Astrocyte (in vitro differentiated cells and primary cell): ENCODE data around the gene ARFGAP2. TPM values are rescaled to one million over a fixed set of nuclear protein-coding genes. Genes with fewer than 3 reads are reported as not detected.

Experiments
- DNase-seq: peaks from one replicate; pipeline ENCODE4 v3.0.0-alpha.2; 2010; ENCODE audit warnings: low read depth
- FAIRE-seq: peaks from 2 replicates; lab custom pipeline; 2011; peaks lifted over from hg19 to GRCh38; lab: Jason Lieb, UNC
- H2AFZ ChIP-seq: 2 replicates; pipeline ENCODE4 v1.6.0; 2012; ENCODE audit warnings: low read depth, low read length, inconsistent platforms
- H3K27ac ChIP-seq: 2 replicates; pipeline ENCODE4 v1.5.1; 2011; ENCODE audit warnings: low read depth, low read length, inconsistent platforms
- H3K27me3 ChIP-seq: 2 replicates; pipeline ENCODE4 v1.6.0; 2011; ENCODE audit warnings: low read length, inconsistent platforms; ENCODE audit not compliant: insufficient read depth
- H3K36me3 ChIP-seq: 2 replicates; pipeline ENCODE4 v1.5.1; 2011; ENCODE audit warnings: low read length, inconsistent platforms; ENCODE audit not compliant: insufficient read depth
- H3K4me1 ChIP-seq: 2 replicates; pipeline ENCODE4 v1.5.1; 2011; ENCODE audit warnings: low read length, inconsistent platforms; ENCODE audit not compliant: insufficient read depth
- H3K4me2 ChIP-seq: 2 replicates; pipeline ENCODE4 v1.6.0; 2012; ENCODE audit warnings: low read length, inconsistent platforms
- H3K4me3 ChIP-seq: 2 replicates; pipeline ENCODE4 v1.5.1; 2011; ENCODE audit warnings: low read depth, mild to moderate bottlenecking, low read length, inconsistent platforms; ENCODE audit not compliant: insufficient read depth
- H3K79me2 ChIP-seq: 2 replicates; pipeline ENCODE4 v1.6.0; 2012; ENCODE audit warnings: mild to moderate bottlenecking, low read length, inconsistent platforms; ENCODE audit not compliant: insufficient read depth
- H3K9ac ChIP-seq: 2 replicates; pipeline ENCODE4 v1.6.0; 2012; ENCODE audit warnings: mild to moderate bottlenecking, low read length, inconsistent platforms
- H3K9me3 ChIP-seq: 2 replicates; pipeline ENCODE4 v1.5.1; 2012; ENCODE audit warnings: low read depth, mild to moderate bottlenecking, low read length, inconsistent platforms; ENCODE audit not compliant: insufficient read depth
- H4K20me1 ChIP-seq: 2 replicates; pipeline ENCODE4 v1.6.0; 2012; ENCODE audit warnings: low read length, inconsistent platforms; ENCODE audit not compliant: insufficient read depth
- H3K27ac Mint-ChIP-seq: one replicate; pipeline ENCODE4 v1.8.0; 2021; ENCODE audit warnings: mild to moderate bottlenecking, mixed read lengths; ENCODE audit not compliant: unreplicated experiment
- H3K27me3 Mint-ChIP-seq: one replicate; pipeline ENCODE4 v1.8.0; 2021; ENCODE audit warnings: low read depth, mixed read lengths; ENCODE audit not compliant: unreplicated experiment
- H3K36me3 Mint-ChIP-seq: one replicate; pipeline ENCODE4 v1.8.0; 2021; ENCODE audit warnings: low read depth, mixed read lengths; ENCODE audit not compliant: unreplicated experiment
- H3K4me1 Mint-ChIP-seq: one replicate; pipeline ENCODE4 v1.8.0; 2021; ENCODE audit warnings: low read depth, mixed read lengths; ENCODE audit not compliant: unreplicated experiment
- H3K4me3 Mint-ChIP-seq: one replicate; pipeline ENCODE4 v1.8.0; 2021; ENCODE audit warnings: mild to moderate bottlenecking, moderate library complexity, mixed read lengths; ENCODE audit not compliant: unreplicated experiment
- H3K9me3 Mint-ChIP-seq: one replicate; pipeline ENCODE4 v1.8.0; 2021; ENCODE audit warnings: mild to moderate bottlenecking, mixed read lengths; ENCODE audit not compliant: unreplicated experiment
- CTCF ChIP-seq: IDR thresholded peaks from 2 replicates; pipeline ENCODE4 v1.5.1; 2011; ENCODE audit warnings: low read depth, mild to moderate bottlenecking, inconsistent platforms, low read length, moderate library complexity; ENCODE audit not compliant: insufficient read depth
- EZH2 ChIP-seq: IDR thresholded peaks from 2 replicates; pipeline ENCODE4 v1.6.1; 2012; ENCODE audit warnings: mild to moderate bottlenecking, low read length, inconsistent platforms; ENCODE audit not compliant: insufficient read depth
- total RNA-seq: library from RNA; stranded (reverse); gene quantifications from 2 replicates; pipeline ENCODE4 v1.2.1, GENCODE V29; 2021

The ARFGAP2 gene
- total RNA-seq, 1 donor from 2014 or later: 51.0 TPM

DNA sequence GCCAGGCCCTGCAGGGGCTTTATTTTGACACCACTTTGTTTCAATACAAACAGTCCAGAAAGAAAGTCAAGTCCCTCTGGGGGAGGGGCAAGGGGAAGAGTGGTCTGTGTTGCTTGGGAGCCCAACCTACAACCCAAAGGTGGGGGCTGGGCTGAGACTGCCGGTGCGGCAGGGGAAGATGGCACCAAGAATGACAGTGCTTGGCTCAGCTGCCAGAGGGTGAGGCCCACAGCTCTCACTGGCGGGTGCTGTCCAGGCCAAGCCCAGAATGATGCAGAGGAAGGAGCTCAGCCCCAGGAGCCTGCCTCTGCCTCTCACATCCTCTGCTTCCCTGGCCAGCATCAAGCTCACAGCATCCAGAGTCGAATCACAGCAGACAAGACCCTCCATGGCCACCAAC, 12.4 kb downstream of the ARFGAP2 start:
- Mint-ChIP-seq H3K27me3 (no peaks in the 10 kb centered on the region), H3K4me3 (no peak overlapping the region), H3K4me1 (no peaks in the 10 kb centered on the region), H3K9me3 (no peaks in the 10 kb centered on the region), H3K36me3 (no peaks in the 10 kb centered on the region), H3K27ac (no peak overlapping the region)
- H3K9ac ChIP-seq: no peak overlapping the region
- H3K36me3 ChIP-seq: peaks cover 28% of the 10 kb centered on the region
- DNase-seq (no peak), FAIRE-seq (no peak)
- H3K4me2 ChIP-seq: no peak overlapping the region
- no peaks in the 10 kb centered on the region for H3K27me3 ChIP-seq
- peaks cover 54% of the 10 kb centered on the region for H4K20me1 ChIP-seq
- no peak overlapping the region for H3K4me3 ChIP-seq
- no peak for TF ChIP-seq CTCF
- TF ChIP-seq EZH2: no peak
- no peak overlapping the region for H3K27ac ChIP-seq
- peaks cover 20% of the 10 kb centered on the region for H3K79me2 ChIP-seq
- no peak overlapping the region for H2AFZ ChIP-seq
- no peaks in the 10 kb centered on the region for H3K4me1 ChIP-seq
- no peaks in the 10 kb centered on the region for H3K9me3 ChIP-seq

GRCh38 chr11:47163898-47164297, 12.8 kb downstream of the ARFGAP2 start:
- H3K9me3 ChIP-seq: no peaks in the 10 kb centered on the region
- H3K4me3 ChIP-seq: no peak overlapping the region
- no peak overlapping the region for H3K9ac ChIP-seq
- no peak overlapping the region for H2AFZ ChIP-seq
- H3K79me2 ChIP-seq: peaks cover 20% of the 10 kb centered on the region
- H4K20me1 ChIP-seq: peaks cover 54% of the 10 kb centered on the region
- no peaks in the 10 kb centered on the region for H3K27me3 Mint-ChIP-seq
- TF ChIP-seq EZH2 (no peak), CTCF (no peak)
- DNase-seq (no peak), FAIRE-seq (no peak)
- no peak overlapping the region for H3K27ac ChIP-seq
- H3K36me3 ChIP-seq: peaks cover 28% of the 10 kb centered on the region
- no peaks in the 10 kb centered on the region for H3K9me3 Mint-ChIP-seq
- H3K27ac Mint-ChIP-seq: no peak overlapping the region
- H3K4me3 Mint-ChIP-seq: no peak overlapping the region
- no peaks in the 10 kb centered on the region for H3K4me1 ChIP-seq
- H3K4me1 Mint-ChIP-seq: no peaks in the 10 kb centered on the region
- no peaks in the 10 kb centered on the region for H3K36me3 Mint-ChIP-seq
- H3K27me3 ChIP-seq: no peaks in the 10 kb centered on the region
- H3K4me2 ChIP-seq: no peak overlapping the region

DNA sequence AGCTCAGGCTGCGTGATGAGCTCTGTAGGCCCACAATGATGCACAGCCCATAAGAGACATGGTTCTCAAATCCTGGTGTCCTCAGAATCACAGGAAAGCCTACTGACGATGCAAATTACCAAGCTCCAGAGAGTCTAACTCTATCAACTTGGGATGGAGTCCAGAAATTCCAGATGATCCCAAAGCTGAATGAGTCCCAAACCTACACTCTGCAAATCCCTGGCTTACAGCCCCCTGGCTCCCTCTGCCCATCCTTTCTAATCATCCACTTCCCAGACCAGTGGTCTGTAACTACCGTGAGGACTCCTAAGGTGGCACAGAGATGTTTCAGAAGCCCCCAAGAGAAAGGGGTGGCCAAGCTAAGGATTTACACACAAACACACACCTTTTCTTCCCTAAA, 13.5 kb downstream of the ARFGAP2 start:
- no peaks in the 10 kb centered on the region for H3K9me3 ChIP-seq
- Mint-ChIP-seq H3K4me3 (no peak overlapping the region), H3K27me3 (no peaks in the 10 kb centered on the region), H3K9me3 (no peaks in the 10 kb centered on the region), H3K4me1 (no peaks in the 10 kb centered on the region), H3K36me3 (peaks cover 2% of the 10 kb centered on the region), H3K27ac (no peak overlapping the region)
- H3K36me3 ChIP-seq: peaks cover 26% of the 10 kb centered on the region
- H3K4me3 ChIP-seq: no peak overlapping the region
- DNase-seq: no peak
- FAIRE-seq: no peak
- H3K4me2 ChIP-seq: no peak overlapping the region
- H2AFZ ChIP-seq: no peak overlapping the region
- peaks cover 15% of the 10 kb centered on the region for H3K79me2 ChIP-seq
- no peak overlapping the region for H3K27ac ChIP-seq
- H3K9ac ChIP-seq: no peak overlapping the region
- H3K4me1 ChIP-seq: no peaks in the 10 kb centered on the region
- H4K20me1 ChIP-seq: peaks cover 49% of the 10 kb centered on the region
- no peak for TF ChIP-seq CTCF
- TF ChIP-seq EZH2: no peak
- no peaks in the 10 kb centered on the region for H3K27me3 ChIP-seq
